Midbrain (tissue), 1 donor: ENCODE results near the gene MDN1.

Experiments used
- DNase-seq: peaks from one replicate; lab custom pipeline; 2025; lab: John Stamatoyannopoulos, UW

MDN1 gene

GRCh38 chr6:89692256-89692655 lies 127.3 kb downstream of the MDN1 start:
- no peak for DNase-seq

GRCh38 chr6:89690944-89691324 lies 128.7 kb downstream of the MDN1 start:
- no peak for DNase-seq

DNA sequence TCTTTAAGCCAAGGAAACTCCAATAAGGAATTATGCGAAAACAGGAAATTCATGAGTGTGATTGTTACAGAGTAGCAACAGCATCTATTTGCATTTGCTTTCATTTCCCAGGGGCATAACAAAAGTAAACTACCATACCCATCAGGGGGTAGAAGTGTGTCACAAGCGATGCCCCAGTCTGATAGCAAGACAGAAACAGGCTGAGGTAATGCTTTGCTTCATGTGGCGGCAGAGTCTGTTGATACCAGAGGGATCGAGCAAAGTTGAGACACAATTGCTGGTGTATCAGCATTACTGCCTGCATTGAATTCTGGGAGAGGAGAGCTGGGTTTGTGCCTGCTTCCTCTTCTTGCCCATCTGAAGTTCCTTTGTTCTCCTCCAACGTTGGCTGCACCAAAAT lies 129.9 kb downstream of the MDN1 start:
- peak; percentile 88 for DNase-seq

DNA sequence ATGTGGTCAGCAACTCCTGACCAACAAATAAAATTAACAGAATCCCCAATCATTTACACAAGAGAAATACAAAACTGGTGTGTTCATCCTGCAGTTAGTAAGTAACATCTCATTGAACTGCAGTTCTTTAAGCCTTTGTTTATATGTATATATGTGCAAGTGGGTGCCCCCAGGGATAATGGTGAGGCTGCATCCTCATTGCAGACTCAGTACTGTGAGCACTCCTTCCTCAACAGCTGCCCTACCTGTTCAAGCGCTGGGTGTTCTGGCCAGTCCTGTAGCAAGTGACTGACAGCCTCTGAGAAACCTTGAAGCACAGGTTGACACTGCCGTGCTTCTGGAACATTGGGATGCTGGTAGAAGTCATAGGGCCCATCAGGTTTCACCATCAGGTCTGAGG lies 131.3 kb downstream of the MDN1 start:
- DNase-seq: no peak

GRCh38 chr6:89685311-89685710 lies 134.3 kb downstream of the MDN1 start:
- DNase-seq: no peak

GRCh38 chr6:89682991-89683390 lies 136.6 kb downstream of the MDN1 start:
- DNase-seq: no peak

DNA sequence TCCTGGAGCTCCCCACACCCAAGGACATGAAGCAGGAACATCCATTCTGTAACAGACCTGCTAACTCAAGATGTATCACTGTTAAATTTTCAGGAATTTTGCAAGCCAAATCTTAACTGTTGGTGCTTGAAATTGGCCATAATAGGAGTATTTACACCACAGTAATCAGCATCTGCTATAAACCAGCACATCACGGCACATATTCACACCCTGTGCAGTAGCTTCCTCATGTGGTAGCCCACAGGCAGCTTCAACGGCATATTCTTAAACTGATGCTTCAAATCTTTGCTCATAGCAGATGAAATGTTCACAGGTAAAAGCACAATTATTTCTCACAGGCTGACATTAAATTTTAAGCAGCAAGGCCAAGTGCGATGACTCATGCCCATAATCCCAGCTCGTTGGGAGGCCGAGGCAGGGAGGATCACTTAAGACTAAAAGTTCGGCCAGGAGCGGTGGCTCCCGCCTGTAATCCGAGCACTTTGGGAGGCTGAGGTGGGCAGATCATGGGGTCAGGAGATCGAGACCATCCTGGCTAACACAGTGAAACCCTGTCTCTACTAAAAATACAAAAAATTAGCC lies 137.5 kb downstream of the MDN1 start:
- DNase-seq: no peak

DNA sequence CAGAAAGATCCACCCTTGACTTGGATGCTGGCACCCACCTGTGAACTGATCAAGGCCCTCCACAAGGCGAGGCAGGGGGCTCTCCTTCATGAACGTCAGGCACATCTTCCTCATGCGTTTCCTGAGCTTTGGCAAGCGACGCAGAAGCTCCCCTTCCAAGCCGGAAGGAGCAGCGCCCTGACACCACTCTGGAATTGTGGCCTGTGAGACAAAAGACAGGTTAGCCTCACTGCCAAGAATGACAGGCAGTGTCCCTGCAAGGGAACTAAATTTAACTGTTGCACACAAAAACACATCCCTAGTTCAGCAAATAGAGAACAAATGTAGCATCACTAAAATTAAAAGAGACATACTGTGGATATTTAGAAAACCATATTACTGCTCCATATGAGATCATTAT lies 139.0 kb downstream of the MDN1 start:
- no peak for DNase-seq

- DNase-seq: no peak
Observed at GRCh38 chr6:89680150-89680549, 139.4 kb downstream of the MDN1 start.

DNA sequence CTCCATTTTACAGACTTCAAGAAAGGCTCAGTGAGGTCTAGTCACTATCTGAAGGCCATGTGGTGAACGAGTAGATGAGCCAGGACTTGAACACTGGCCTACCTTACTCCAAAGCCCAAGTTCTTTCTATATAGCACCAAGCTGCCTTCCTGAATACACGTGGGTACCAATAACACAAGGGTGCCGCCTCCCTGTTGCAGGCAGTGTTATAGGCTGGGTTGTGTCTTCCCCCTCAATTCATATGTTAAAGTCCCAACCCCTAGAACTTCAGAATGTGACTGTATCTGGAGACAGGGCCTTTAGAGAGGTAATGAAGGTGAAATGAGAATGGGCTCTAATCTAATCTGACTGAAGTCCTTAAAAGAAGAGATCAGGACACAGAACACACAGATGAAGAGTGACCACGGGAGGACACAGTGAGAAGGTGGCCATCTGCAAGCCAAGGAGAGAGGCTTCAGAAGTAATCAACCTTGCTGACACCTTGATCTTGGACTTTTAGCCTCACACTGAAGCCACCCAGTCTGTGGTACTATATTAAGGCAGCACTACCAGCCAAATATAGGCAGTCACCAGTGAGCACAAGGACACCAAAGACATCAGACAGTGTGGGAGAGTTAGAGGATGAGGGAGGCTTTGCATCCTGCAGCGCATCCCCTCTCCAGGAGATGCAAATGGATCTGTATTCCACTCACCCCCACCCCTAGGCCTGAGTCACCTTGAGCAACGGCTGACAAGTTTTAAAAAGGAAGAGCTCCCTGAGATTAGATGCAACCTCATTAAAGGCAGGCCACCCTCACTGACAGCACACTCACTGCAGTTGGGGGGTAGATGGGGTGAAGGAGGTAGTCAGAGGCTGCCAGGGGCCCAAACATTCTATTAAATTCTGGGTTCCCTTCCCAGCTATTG lies 140.1 kb downstream of the MDN1 start:
- DNase-seq: no peak

DNA sequence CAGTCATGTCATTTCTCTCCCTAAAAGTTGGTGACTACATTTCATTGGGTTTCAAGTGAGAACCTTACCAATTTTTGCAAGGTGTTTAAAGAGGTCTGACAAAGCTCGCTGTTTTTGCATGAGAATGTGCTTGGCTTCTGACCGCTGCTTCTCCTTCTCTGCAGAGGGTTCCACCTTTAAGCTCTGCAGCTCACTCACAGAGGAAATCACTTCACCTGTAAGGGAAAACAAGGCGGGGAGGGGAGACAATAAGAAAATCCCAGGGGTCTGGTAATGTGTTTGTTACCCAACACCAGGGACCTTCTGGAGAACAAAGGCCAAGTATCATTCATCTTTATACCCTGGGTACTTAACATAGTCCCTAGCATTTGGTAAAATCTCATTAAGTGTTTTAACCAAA lies 141.1 kb downstream of the MDN1 start:
- DNase-seq: no peak

DNA sequence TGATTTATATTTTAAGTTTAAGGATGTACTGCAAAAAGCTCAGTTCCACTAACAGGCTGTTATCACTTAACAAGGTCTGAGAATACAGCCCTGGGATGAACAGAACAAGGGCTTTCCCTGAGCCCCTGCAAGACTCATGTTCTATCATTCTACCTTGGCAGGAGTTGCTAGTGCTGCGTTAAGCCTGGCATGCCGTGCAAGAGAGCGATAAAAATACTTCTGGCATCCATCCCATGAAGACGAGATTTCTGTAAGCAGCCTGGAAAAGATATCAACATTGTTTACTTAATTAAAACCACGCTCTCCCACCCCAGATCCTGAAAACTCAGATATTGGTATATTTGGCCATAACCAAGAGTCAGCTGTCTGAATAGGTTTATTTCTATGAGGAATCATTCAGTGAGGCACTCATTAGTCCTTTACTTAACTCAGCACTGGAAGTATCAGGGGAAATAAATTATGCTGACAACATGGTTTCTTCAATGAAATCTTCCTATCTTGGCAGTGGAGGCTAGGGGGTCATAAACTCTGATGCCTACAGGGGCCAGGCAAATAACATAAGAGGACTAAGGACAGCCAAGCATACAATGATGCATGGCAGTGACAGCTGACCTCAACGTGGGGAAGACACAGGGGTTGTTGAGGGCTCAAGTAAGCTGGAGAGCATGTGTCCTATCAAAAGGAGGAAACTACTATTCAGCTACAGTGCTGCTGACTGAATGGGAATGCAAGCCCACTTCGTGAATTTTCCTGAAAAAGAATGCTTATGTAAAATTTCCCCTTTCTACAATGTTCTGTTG lies 143.4 kb downstream of the MDN1 start:
- DNase-seq: no peak

GRCh38 chr6:89670935-89671565 lies 148.5 kb downstream of the MDN1 start:
- no peak for DNase-seq

DNA sequence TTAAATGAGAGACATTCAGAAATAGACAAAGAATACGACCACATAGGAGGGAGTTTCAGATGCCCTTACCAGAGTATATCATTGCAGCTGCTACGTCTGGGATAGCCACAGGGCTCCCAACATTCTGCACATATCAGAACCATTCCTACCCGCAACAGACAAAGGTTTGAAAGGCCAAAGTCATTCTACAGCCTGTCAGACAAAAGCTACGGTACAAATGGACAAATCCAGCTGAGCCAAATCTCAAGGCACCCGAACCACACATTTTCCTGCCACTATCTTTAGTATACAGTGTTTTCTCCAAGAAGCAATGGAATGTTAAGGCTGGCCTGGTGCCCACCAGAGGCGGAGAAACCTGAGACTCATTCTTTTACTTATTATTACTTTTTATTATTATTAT lies 150.6 kb downstream of the MDN1 start:
- DNase-seq: no peak

DNA sequence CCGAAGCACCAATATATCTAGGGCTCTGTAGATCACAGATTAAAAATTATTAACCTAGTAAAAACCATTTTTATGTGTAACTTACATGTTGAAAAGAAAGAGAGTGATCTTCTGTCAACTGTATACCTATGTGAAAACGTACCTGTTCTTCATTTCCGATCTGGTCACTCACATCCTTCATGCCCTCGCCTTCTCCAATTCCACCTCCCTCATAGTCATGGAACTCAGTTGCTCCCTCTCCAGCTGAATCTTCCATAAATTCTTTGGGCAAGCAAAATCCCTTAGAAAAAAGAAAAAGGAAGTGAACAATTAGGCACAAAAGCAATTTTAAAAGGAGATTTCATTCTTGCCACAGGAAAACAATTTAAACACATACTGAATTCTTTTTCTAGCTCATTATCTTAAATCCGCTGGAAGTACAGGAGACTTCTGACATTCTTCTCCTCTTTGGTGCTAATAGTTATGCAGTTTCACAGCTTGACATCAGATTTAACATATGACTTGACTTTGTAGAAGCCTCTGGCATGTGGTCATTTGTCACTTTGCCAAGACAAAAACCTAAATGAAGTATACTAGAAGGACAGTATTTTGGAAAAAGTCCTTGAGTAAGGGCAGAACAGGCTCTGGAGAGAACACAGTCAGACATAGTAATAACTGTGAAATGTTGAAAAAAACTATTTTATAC lies 151.6 kb downstream of the MDN1 start:
- no peak for DNase-seq

- no peak for DNase-seq
Observed at GRCh38 chr6:89662659-89663223, 156.9 kb downstream of the MDN1 start.

GRCh38 chr6:89661559-89661958 lies 158.0 kb downstream of the MDN1 start:
- DNase-seq: no peak

DNA sequence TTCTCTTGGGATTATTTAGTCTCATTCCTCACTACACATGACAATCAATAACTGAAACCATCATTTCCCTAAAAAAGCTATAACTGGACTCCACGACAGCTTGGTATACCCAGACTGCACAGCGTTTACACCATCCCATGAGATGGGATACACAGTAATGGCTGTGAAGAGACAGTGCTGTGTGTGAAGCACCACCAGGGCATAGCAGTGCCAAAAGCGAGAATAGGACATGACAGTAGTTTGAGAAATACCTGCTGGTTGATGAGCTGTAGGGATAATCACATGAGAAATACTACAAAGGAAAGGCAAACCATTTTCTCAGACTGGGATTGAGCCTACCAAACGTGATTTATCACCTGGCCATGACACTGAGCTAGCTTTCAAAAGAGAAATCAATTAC lies 158.6 kb downstream of the MDN1 start:
- DNase-seq: no peak

DNA sequence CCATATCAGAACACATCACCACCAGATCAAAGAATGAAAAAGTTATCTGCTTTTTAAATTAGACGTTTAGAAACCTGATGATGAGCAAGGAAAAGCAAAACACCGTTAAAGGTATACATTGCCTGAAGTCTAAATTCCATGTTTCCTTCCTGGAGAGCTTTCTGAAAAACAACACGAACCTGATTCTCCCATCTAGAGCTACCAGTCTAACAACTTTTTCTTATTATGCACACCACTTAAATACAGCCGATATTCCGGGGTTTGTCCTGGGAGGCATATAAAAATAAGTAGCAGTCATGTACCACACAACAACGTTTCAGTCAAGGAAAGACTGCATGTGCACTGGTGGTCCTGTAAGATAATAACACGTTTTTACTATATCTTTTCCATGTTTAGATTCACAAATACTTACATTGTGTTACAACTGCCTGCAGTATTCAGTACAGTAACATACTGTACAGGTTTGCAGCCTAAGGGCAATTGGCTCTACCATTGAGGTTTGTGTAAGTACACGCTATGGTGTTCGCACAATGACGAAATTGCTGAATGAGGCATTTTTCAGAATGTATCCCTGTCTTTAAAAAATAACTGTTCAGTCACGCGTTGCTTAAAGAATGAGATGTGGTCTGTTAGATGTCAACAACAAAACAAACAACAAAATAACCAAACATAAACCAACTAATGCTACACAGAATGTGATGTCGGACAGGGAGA lies 162.0 kb downstream of the MDN1 start:
- no peak for DNase-seq

- DNase-seq: no peak
Observed at GRCh38 chr6:89655122-89655521, 164.5 kb downstream of the MDN1 start.

GRCh38 chr6:89650579-89650978 lies 169.0 kb downstream of the MDN1 start:
- DNase-seq: no peak
